ENCODE data around the gene ESRRA.
"Not testable (repeated sequence)": the region's sequence is repeated elsewhere in the genome, so short reads cannot be mapped to it uniquely, and the experiment has no call there.

Gene ESRRA

GRCh38 chr11:64322925-64323260, 17.6 kb downstream of the ESRRA start:
- no peak for DNase-seq (ENCODE audit: low read depth in 1 of 2, low spot score in 1 of 2)
- TF ChIP-seq JUND (IDR thresholded peaks at IDR 0.05; ENCODE audit: low read depth) = no peak
- in situ Hi-C loops (cut with HindIII; ENCODE audit: low pct_unique_long_range_greater_than_20kb, low sequenced_read_pairs) = no loop called here

GRCh38 chr11:64323373-64323772, 18.0 kb downstream of the ESRRA start:
- no peak for TF ChIP-seq JUND (IDR thresholded peaks at IDR 0.05; ENCODE audit: low read depth)
- in situ Hi-C loops (cut with HindIII; ENCODE audit: low pct_unique_long_range_greater_than_20kb, low sequenced_read_pairs) = no loop called here
- DNase-seq (ENCODE audit: low read depth in 1 of 2, low spot score in 1 of 2) = no peak

GRCh38 chr11:64323984-64324383, 18.7 kb downstream of the ESRRA start:
- DNase-seq (ENCODE audit: low read depth in 1 of 2, low spot score in 1 of 2); in situ Hi-C loops (cut with HindIII; ENCODE audit: low pct_unique_long_range_greater_than_20kb, low sequenced_read_pairs): not testable (repeated sequence)

GRCh38 chr11:64324692-64325469, 19.6 kb downstream of the ESRRA start:
- in situ Hi-C loops (cut with HindIII; ENCODE audit: low pct_unique_long_range_greater_than_20kb, low sequenced_read_pairs) = no loop called here
- DNase-seq (ENCODE audit: low read depth in 1 of 2, low spot score in 1 of 2) = no peak
- no peak for TF ChIP-seq JUND (IDR thresholded peaks at IDR 0.05; ENCODE audit: low read depth)

- TF ChIP-seq JUND (IDR thresholded peaks at IDR 0.05; ENCODE audit: low read depth) = no peak
- in situ Hi-C loops (cut with HindIII; ENCODE audit: low pct_unique_long_range_greater_than_20kb, low sequenced_read_pairs) = no loop called here
- no peak for DNase-seq (ENCODE audit: low read depth in 1 of 2, low spot score in 1 of 2)
Observed at GRCh38 chr11:64327375-64327774, 22.1 kb downstream of the ESRRA start.

GRCh38 chr11:64327993-64328392, 22.7 kb downstream of the ESRRA start:
- TF ChIP-seq JUND (IDR thresholded peaks at IDR 0.05; ENCODE audit: low read depth) = no peak
- DNase-seq (ENCODE audit: low read depth in 1 of 2, low spot score in 1 of 2) = no peak
- in situ Hi-C loops (cut with HindIII; ENCODE audit: low pct_unique_long_range_greater_than_20kb, low sequenced_read_pairs) = no loop called here

- TF ChIP-seq JUND (IDR thresholded peaks at IDR 0.05; ENCODE audit: low read depth) = no peak
- in situ Hi-C loops (cut with HindIII; ENCODE audit: low pct_unique_long_range_greater_than_20kb, low sequenced_read_pairs) = no loop called here
- no peak for DNase-seq (ENCODE audit: low read depth in 1 of 2, low spot score in 1 of 2)
Observed at GRCh38 chr11:64330888-64331287, 25.6 kb downstream of the ESRRA start.

GRCh38 chr11:64331569-64332371, 26.4 kb downstream of the ESRRA start:
- peak; percentile 60 to 89 for DNase-seq (ENCODE audit: low read depth in 1 of 2, low spot score in 1 of 2)
- TF ChIP-seq JUND (IDR thresholded peaks at IDR 0.05; ENCODE audit: low read depth) = no peak
- in situ Hi-C loops (cut with HindIII; ENCODE audit: low pct_unique_long_range_greater_than_20kb, low sequenced_read_pairs) = no loop called here

GRCh38 chr11:64333556-64333955, 28.2 kb downstream of the ESRRA start:
- no peak for TF ChIP-seq JUND (IDR thresholded peaks at IDR 0.05; ENCODE audit: low read depth)
- in situ Hi-C loops (cut with HindIII; ENCODE audit: low pct_unique_long_range_greater_than_20kb, low sequenced_read_pairs) = no loop called here
- no peak for DNase-seq (ENCODE audit: low read depth in 1 of 2, low spot score in 1 of 2)

GRCh38 chr11:64334764-64335735, 29.7 kb downstream of the ESRRA start:
- DNase-seq (ENCODE audit: low read depth in 1 of 2, low spot score in 1 of 2) = no peak
- no peak for TF ChIP-seq JUND (IDR thresholded peaks at IDR 0.05; ENCODE audit: low read depth)
- in situ Hi-C loops (cut with HindIII; ENCODE audit: low pct_unique_long_range_greater_than_20kb, low sequenced_read_pairs) = no loop called here

GRCh38 chr11:64337538-64338249, 32.4 kb downstream of the ESRRA start:
- in situ Hi-C loops (cut with HindIII; ENCODE audit: low pct_unique_long_range_greater_than_20kb, low sequenced_read_pairs) = no loop called here
- no peak for DNase-seq (ENCODE audit: low read depth in 1 of 2, low spot score in 1 of 2)

GRCh38 chr11:64338716-64339115, 33.4 kb downstream of the ESRRA start:
- in situ Hi-C loops (cut with HindIII; ENCODE audit: low pct_unique_long_range_greater_than_20kb, low sequenced_read_pairs) = no loop called here
- no peak for TF ChIP-seq JUND (IDR thresholded peaks at IDR 0.05; ENCODE audit: low read depth)
- DNase-seq (ENCODE audit: low read depth in 1 of 2, low spot score in 1 of 2) = no peak

More at GRCh38 chr11:64337538-64338249, 32.4 kb downstream of the ESRRA start:
- TF ChIP-seq JUND (IDR thresholded peaks at IDR 0.05; ENCODE audit: low read depth) = no peak

Measured in T47D (cell line).